ENCODE measurements around the gene DPM2.

The DPM2 gene

GRCh38 chr9:127885508-127886281, 52.0 kb downstream of the DPM2 start:
- Histone ChIP-seq H3K27ac (ENCODE audit: low read depth, low read length) (no peak overlapping the region), H3K36me3 (ENCODE audit: control insufficient read depth in 1 of 2, insufficient read depth in 2 of 2, low read length in 2 of 2) (peaks cover 0 to 22% of the 10 kb centered on the region in 2 donors), H3K27me3 (ENCODE audit: control insufficient read depth in 1 of 2, insufficient read depth in 2 of 2, low read length in 2 of 2) (no peaks in the 10 kb centered on the region), H3K4me3 (ENCODE audit: low read depth in 1 of 2, low read length in 2 of 2) (no peak overlapping the region), H3K9me3 (ENCODE audit: control insufficient read depth in 1 of 2, low read length in 2 of 2) (no peaks in the 10 kb centered on the region), H3K4me1 (ENCODE audit: control insufficient read depth in 1 of 2, insufficient read depth in 2 of 2, low read length in 2 of 2) (no peaks in the 10 kb centered on the region), H3K9ac (ENCODE audit: low read depth in 1 of 2, low read length in 2 of 2) (no peak overlapping the region)
